Measurements from ENCODE around the gene PYDC1.

Gene PYDC1

DNA sequence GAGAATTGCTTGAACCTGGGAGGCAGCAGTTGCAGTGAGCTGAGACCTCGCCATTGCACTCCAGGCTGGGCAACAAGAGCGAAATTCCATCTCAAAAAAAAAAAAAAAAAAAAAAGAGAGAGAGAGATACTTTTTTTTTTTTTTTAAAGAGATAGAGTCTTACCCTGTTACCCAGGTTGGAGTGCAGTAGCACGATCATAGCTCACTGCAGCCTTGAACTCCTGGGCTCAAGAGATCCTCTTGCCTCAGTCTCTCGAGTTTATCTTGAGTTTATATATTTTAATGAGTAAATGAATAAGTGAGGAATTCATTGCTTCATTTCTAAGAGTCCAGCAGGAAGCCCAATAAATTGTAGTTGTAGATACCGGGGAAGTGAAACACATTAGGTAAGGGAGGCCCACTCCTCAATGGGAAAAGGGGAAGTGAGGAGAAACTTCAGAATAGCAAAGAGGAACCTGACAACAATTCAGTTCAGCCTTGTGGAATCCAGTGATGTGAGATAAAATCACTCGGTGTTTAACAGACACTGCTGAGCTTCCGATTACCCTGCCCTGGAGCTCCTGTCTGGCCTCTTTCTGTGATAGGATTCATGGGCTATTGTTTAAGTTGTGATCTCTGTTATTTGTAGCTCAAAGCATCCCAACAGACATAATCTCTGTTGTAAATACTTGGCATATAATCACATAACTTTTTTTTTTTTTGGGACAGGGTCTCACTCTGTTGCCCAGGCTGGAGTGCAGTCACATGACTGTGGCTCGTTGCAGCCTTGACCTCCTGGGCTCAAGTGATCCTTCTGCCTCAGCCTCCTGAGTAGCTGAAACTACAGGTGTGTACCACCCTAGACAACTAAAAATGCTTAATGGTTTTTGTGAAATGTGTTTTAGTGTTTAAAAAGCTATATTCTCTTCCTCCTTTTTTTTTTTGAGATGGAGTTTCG is 27.1 kb upstream of the PYDC1 start:
- TF ChIP-seq CTBP1 (IDR thresholded peaks at IDR 0.05; ENCODE audit: borderline replicate concordance) (no peak), PKNOX1 (IDR thresholded peaks at IDR 0.05) (no peak), BHLHE40 (IDR thresholded peaks at IDR 0.05; ENCODE audit: borderline replicate concordance) (no peak), SP1 (IDR thresholded peaks at IDR 0.05) (no peak), ELF4 (IDR thresholded peaks at IDR 0.05) (no peak), FOXA1 (IDR thresholded peaks at IDR 0.05) (no peak), LEF1 (IDR thresholded peaks at IDR 0.05; ENCODE audit: borderline replicate concordance) (no peak), FOXM1 (IDR thresholded peaks at IDR 0.05; ENCODE audit: borderline replicate concordance) (no peak), L3MBTL2 (conservative IDR thresholded peaks at IDR 0.05) (no peak), FOXK2 (IDR thresholded peaks at IDR 0.05) (no peak), ARNT (IDR thresholded peaks at IDR 0.05) (no peak), SUZ12 (IDR thresholded peaks at IDR 0.05) (no peak), ZNF384 (IDR thresholded peaks at IDR 0.05) (no peak), HDGF (IDR thresholded peaks at IDR 0.05; ENCODE audit: borderline replicate concordance) (no peak), TARDBP (IDR thresholded peaks at IDR 0.05) (no peak)
- ChIA-PET CTCF (interaction anchor here (0.6 kb wide), 2 partner anchors 28 to 117 kb away, joined by 3 to 5 read pairs; no protein-coding TSS in a partner anchor), POLR2A (no interaction called here)
- DNase-seq (ENCODE audit: extremely low spot score) = no peak

GRCh38 chr16:31242206-31242605 is 25.3 kb upstream of the PYDC1 start:
- no peak for DNase-seq (ENCODE audit: extremely low spot score)
- POLR2A ChIA-PET = no interaction called here
- TF ChIP-seq LEF1 (IDR thresholded peaks at IDR 0.05; ENCODE audit: borderline replicate concordance) = no peak
- TF ChIP-seq FOXM1 (IDR thresholded peaks at IDR 0.05; ENCODE audit: borderline replicate concordance) = no peak
- no peak for TF ChIP-seq PKNOX1 (IDR thresholded peaks at IDR 0.05)
- TF ChIP-seq TARDBP (IDR thresholded peaks at IDR 0.05) = no peak
- TF ChIP-seq SUZ12 (IDR thresholded peaks at IDR 0.05) = no peak
- no peak for TF ChIP-seq ELF4 (IDR thresholded peaks at IDR 0.05)
- TF ChIP-seq ZNF384 (IDR thresholded peaks at IDR 0.05) = no peak
- no peak for TF ChIP-seq BHLHE40 (IDR thresholded peaks at IDR 0.05; ENCODE audit: borderline replicate concordance)
- no peak for TF ChIP-seq NFRKB (IDR thresholded peaks at IDR 0.05)
- no peak for TF ChIP-seq FOXK2 (IDR thresholded peaks at IDR 0.05)
- TF ChIP-seq SP1 (IDR thresholded peaks at IDR 0.05) = no peak
- TF ChIP-seq FOXA1 (IDR thresholded peaks at IDR 0.05) = no peak
- no peak for TF ChIP-seq ARNT (IDR thresholded peaks at IDR 0.05)
- TF ChIP-seq HDGF (IDR thresholded peaks at IDR 0.05; ENCODE audit: borderline replicate concordance) = no peak
- no peak for TF ChIP-seq CTBP1 (IDR thresholded peaks at IDR 0.05; ENCODE audit: borderline replicate concordance)
- no peak for TF ChIP-seq L3MBTL2 (conservative IDR thresholded peaks at IDR 0.05)
- CTCF ChIA-PET = no interaction called here

DNA sequence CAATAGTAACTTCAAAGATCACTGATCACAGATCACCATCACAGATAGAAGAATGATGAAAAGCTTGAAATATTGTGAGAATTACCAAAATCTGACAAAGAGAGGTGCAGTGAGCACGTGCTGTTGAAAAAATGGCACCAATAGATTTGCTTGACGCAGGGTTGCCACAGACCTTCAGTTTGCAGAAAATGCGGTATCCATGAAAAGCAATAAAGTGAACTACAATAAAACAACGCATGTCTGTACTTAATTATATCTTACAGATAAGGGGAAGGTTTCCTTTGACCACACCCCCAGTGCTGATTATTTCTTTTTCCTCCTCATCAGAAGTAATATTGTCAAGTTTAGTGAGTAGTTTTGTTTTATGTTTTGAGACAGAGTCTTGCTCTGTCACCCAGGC is 21.1 kb upstream of the PYDC1 start:
- ChIA-PET POLR2A (no interaction called here), CTCF (no interaction called here)
- TF ChIP-seq PKNOX1 (IDR thresholded peaks at IDR 0.05) (no peak), FOXA1 (IDR thresholded peaks at IDR 0.05) (no peak), L3MBTL2 (conservative IDR thresholded peaks at IDR 0.05) (no peak), LEF1 (IDR thresholded peaks at IDR 0.05; ENCODE audit: borderline replicate concordance) (no peak), SP1 (IDR thresholded peaks at IDR 0.05) (no peak), NFRKB (IDR thresholded peaks at IDR 0.05) (no peak), ARNT (IDR thresholded peaks at IDR 0.05) (no peak), ELF4 (IDR thresholded peaks at IDR 0.05) (no peak), HDGF (IDR thresholded peaks at IDR 0.05; ENCODE audit: borderline replicate concordance) (no peak), SUZ12 (IDR thresholded peaks at IDR 0.05) (no peak), FOXM1 (IDR thresholded peaks at IDR 0.05; ENCODE audit: borderline replicate concordance) (no peak), TARDBP (IDR thresholded peaks at IDR 0.05) (no peak)
- no peak for DNase-seq (ENCODE audit: extremely low spot score)

DNA sequence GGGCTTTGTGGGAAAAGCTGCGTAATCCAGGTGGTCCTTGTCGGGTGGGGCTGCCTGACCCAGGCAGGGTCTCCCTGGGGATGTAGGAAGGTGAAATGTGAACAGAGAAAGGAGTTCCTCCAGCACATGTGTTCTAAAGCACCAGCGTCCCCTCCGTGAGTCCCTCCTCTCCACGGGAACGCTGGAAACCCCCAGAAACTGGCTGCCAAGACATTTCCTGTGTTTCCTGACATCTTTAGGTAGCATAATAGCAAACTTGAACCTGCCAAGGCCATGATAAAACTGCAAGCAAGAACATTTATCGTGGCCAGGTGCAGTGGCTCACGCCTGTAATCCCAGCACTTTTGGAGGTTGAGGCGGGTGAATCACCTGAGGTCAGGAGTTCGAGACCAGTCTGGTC is 12.6 kb upstream of the PYDC1 start:
- CTCF ChIA-PET = no interaction called here

More for the DNA sequence above, 12.6 kb upstream of the PYDC1 start:
- no peak for DNase-seq (ENCODE audit: extremely low spot score)
- POLR2A ChIA-PET = no interaction called here
- TF ChIP-seq HDGF (IDR thresholded peaks at IDR 0.05; ENCODE audit: borderline replicate concordance) (no peak), ZNF384 (IDR thresholded peaks at IDR 0.05) (no peak), ELF4 (IDR thresholded peaks at IDR 0.05) (no peak), FOXK2 (IDR thresholded peaks at IDR 0.05) (no peak), TARDBP (IDR thresholded peaks at IDR 0.05) (no peak), FOXM1 (IDR thresholded peaks at IDR 0.05; ENCODE audit: borderline replicate concordance) (no peak), SUZ12 (IDR thresholded peaks at IDR 0.05) (no peak), FOXA1 (IDR thresholded peaks at IDR 0.05) (no peak), CTBP1 (IDR thresholded peaks at IDR 0.05; ENCODE audit: borderline replicate concordance) (no peak), PKNOX1 (IDR thresholded peaks at IDR 0.05) (no peak), BHLHE40 (IDR thresholded peaks at IDR 0.05; ENCODE audit: borderline replicate concordance) (no peak), NFRKB (IDR thresholded peaks at IDR 0.05) (no peak), SP1 (IDR thresholded peaks at IDR 0.05) (no peak), ARNT (IDR thresholded peaks at IDR 0.05) (no peak), LEF1 (IDR thresholded peaks at IDR 0.05; ENCODE audit: borderline replicate concordance) (no peak), L3MBTL2 (conservative IDR thresholded peaks at IDR 0.05) (no peak)
